ACHN (cell line): ENCODE measurements around the gene HTATIP2.
"Not testable (repeated sequence)": the region's sequence is repeated elsewhere in the genome, so short reads cannot be mapped to it uniquely, and the experiment has no call there.

Experiments
- DNase-seq: peaks from one replicate; pipeline ENCODE4 v3.0.0-alpha.2; 2015
- in situ Hi-C: cut with HindIII; loops from 2 replicates; pipeline ENCODE4 v1.10.0; 2017; ENCODE audit warnings: low sequenced_read_pairs, low pct_ligation_motif_present, low pct_unique_long_range_greater_than_20kb

HTATIP2 gene

GRCh38 chr11:20367313-20367948, 3.9 kb downstream of the HTATIP2 start:
- in situ Hi-C loops, result no loop called here

GRCh38 chr11:20368438-20368837, 4.9 kb downstream of the HTATIP2 start:
- DNase-seq, result peak; percentile 31
- in situ Hi-C loops, result no loop called here

More at GRCh38 chr11:20367313-20367948, 3.9 kb downstream of the HTATIP2 start:
- DNase-seq, result peak; percentile 77

GRCh38 chr11:20369826-20370225, 6.3 kb downstream of the HTATIP2 start:
- in situ Hi-C loops, result no loop called here
- no peak for DNase-seq

- in situ Hi-C loops, result no loop called here
- no peak for DNase-seq
Observed at GRCh38 chr11:20372081-20372626, 8.6 kb downstream of the HTATIP2 start.

GRCh38 chr11:20373147-20373546, 9.6 kb downstream of the HTATIP2 start:
- DNase-seq, result no peak
- in situ Hi-C loops, result no loop called here

- no peak for DNase-seq
- in situ Hi-C loops, result no loop called here
Observed at GRCh38 chr11:20373568-20374209, 10.2 kb downstream of the HTATIP2 start.

- no peak for DNase-seq
- in situ Hi-C loops, result no loop called here
Observed at GRCh38 chr11:20374741-20375300, 11.3 kb downstream of the HTATIP2 start.

- no peak for DNase-seq
- in situ Hi-C loops, result no loop called here
Observed at GRCh38 chr11:20376162-20376730, 12.7 kb downstream of the HTATIP2 start.

GRCh38 chr11:20385996-20386395, 22.5 kb downstream of the HTATIP2 start:
- in situ Hi-C loops, DNase-seq: not testable (repeated sequence)

- DNase-seq, result peak; percentile 92
- in situ Hi-C loops, result no loop called here
Observed at GRCh38 chr11:20387261-20388095, 24.0 kb downstream of the HTATIP2 start, which contains the start of gene PRMT3. Gene PRMT3 (plus strand): TSS chr11:20387716. CDS start chr11:20387747, 31 bp downstream.

GRCh38 chr11:20388096-20389055, 24.9 kb downstream of the HTATIP2 start:
- in situ Hi-C loops, result no loop called here

GRCh38 chr11:20397281-20397680, 33.8 kb downstream of the HTATIP2 start:
- peak; percentile 64 for DNase-seq
- in situ Hi-C loops, result no loop called here

More at GRCh38 chr11:20388096-20389055, 24.9 kb downstream of the HTATIP2 start:
- peak; percentile 17 for DNase-seq

GRCh38 chr11:20399498-20399897, 36.0 kb downstream of the HTATIP2 start:
- in situ Hi-C loops, result no loop called here
- DNase-seq, result no peak

- no peak for DNase-seq
- in situ Hi-C loops, result no loop called here
Observed at GRCh38 chr11:20403059-20403458, 39.5 kb downstream of the HTATIP2 start.

GRCh38 chr11:20406484-20406883, 43.0 kb downstream of the HTATIP2 start:
- in situ Hi-C loops, result no loop called here
- DNase-seq, result no peak

GRCh38 chr11:20407344-20407743, 43.8 kb downstream of the HTATIP2 start:
- in situ Hi-C loops, result no loop called here
- no peak for DNase-seq

GRCh38 chr11:20415432-20415831, 51.9 kb downstream of the HTATIP2 start:
- no peak for DNase-seq
- in situ Hi-C loops, result no loop called here
